Esophagus muscularis mucosa (tissue), 3 donors: ENCODE results near the gene BAMBI.

Experiments
- POLR2AphosphoS5 ChIP-seq, 2 donors: sonication (generic); formaldehyde crosslinking; IDR thresholded peaks; one replicate each; pipeline ENCODE4 v1.6.1; 2017; ENCODE audit warnings: antibody characterized with exemption in 2 of 2
- TF ChIP-seq, protein P1 (sequence below), 3 experiments: fragments of 200-600 bp in 2 of 3; fragments of 450-650 bp in 1 of 3; sonication (generic) in 2 of 3; IDR thresholded peaks; one replicate each; pipeline ENCODE4 v1.5.1; 2017 to 2019; ENCODE audit warnings: antibody characterized with exemption in 3 of 3, mild to moderate bottlenecking in 2 of 3, moderate library complexity in 1 of 3

DNA sequence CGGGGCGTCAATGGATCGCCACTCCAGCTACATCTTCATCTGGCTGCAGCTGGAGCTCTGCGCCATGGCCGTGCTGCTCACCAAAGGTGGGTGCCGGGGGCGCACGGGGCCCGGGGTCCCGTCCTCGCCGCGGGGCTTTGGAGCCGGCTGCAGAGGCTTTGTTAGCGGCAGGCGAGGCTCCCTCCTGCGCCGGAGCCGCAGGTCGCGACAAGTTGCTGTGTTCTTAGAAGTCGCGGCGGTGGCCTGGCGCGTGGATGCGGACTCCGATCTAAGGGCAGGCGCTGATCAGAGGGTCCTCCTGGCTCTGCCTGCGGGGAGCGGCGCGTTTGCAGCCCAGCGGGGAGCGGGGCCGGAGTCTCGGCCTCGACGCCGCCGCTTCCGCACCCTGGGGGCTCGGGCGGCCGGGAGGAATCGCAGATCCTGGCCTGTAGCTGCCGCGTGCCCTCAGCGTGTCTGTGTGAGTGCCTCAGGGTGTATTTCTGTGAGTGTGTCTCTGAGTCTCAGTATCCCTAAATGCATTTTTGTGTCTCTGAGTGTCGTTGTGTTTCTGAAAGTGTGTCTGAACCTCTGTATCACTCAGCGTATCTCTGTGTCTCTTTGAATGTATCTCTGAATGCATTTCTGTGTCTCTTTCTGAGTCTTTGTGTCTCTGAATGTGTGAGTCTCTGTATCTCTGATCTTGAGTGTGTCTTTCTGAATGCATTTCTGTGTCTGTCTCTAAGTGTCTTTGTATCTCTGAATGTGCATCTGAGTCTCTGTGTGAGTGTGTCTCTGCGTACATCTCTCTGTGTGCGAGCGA, 766 bp downstream of the BAMBI start:
- TF ChIP-seq, protein P1, sequence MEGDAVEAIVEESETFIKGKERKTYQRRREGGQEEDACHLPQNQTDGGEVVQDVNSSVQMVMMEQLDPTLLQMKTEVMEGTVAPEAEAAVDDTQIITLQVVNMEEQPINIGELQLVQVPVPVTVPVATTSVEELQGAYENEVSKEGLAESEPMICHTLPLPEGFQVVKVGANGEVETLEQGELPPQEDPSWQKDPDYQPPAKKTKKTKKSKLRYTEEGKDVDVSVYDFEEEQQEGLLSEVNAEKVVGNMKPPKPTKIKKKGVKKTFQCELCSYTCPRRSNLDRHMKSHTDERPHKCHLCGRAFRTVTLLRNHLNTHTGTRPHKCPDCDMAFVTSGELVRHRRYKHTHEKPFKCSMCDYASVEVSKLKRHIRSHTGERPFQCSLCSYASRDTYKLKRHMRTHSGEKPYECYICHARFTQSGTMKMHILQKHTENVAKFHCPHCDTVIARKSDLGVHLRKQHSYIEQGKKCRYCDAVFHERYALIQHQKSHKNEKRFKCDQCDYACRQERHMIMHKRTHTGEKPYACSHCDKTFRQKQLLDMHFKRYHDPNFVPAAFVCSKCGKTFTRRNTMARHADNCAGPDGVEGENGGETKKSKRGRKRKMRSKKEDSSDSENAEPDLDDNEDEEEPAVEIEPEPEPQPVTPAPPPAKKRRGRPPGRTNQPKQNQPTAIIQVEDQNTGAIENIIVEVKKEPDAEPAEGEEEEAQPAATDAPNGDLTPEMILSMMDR (IDR thresholded peaks at IDR 0.05), result no peak
- TF ChIP-seq POLR2AphosphoS5 (IDR thresholded peaks at IDR 0.05), result no peak
